Right cardiac atrium (tissue), 5 donors: Measurements from ENCODE around the gene SP6. TPM values are rescaled to one million over a fixed set of nuclear protein-coding genes. Genes with fewer than 3 reads are reported as not detected.

Source experiments
- ATAC-seq, 2 donors: fragments of 200-7000 bp; cut with Tn5 transposase; one replicate each; pipeline versions ENCODE4 v1.8.0 to v1.9.1; 2020; ENCODE audit warnings: moderate library complexity in 2 of 2, mild to moderate bottlenecking in 1 of 2
- DNase-seq, 3 donors: peaks; one replicate each; pipeline ENCODE4 v3.0.0-alpha.2; 2020
- H3K27ac ChIP-seq: one replicate; pipeline ENCODE4 v1.5.1; 2013; ENCODE audit warnings: mild to moderate bottlenecking, low read length, control low read depth, moderate library complexity
- H3K27me3 ChIP-seq: one replicate; pipeline ENCODE4 v1.6.1; 2013; ENCODE audit not compliant: control insufficient read depth, insufficient read depth
- H3K4me1 ChIP-seq: one replicate; pipeline ENCODE4 v1.6.1; 2013; ENCODE audit warnings: low read length; ENCODE audit not compliant: control insufficient read depth, insufficient read depth
- H3K4me3 ChIP-seq: one replicate; pipeline ENCODE4 v1.5.1; 2013; ENCODE audit warnings: low read length, control low read depth
- H3K9me3 ChIP-seq: one replicate; pipeline ENCODE4 v1.6.1; 2013; ENCODE audit warnings: low read length; ENCODE audit not compliant: control insufficient read depth
- WGBS: extraction: QIAGEN DNeasy Blood & Tissue Kit; methylation state at CpG from one replicate; pipeline ENCODE4 v1.1.7; 2013; 5-methylcytosine and 5-hydroxymethylcytosine counted together
- intact Hi-C, 4 donors: fragments of 100-400 bp; cut with DNase I; formaldehyde crosslinking; loops; one replicate each; pipeline versions ENCODE4 v1.11.0 to v1.14.0; 2022 to 2023
- polyA plus RNA-seq: library from polyadenylated mRNA; stranded (reverse); fragments of 200-250 nt; gene quantifications from one replicate; pipeline ENCODE4 v1.2.3, GENCODE V29; 2013
- total RNA-seq, 4 donors: library from RNA; stranded (reverse); fragmentation: NEBNext Ultra II Directional; extraction: Animal tissue kit (Norgen Biotek cat#: 25700); gene quantifications; one replicate each; pipeline ENCODE4 v1.2.1, GENCODE V29; 2021
- donor health status: healthy with polysubstance abuse.
- donor health status: DM: no; HTN: yes; CAD: no.
- donor health status: DM: no; HTN: no; CAD: no.
- donor health status: DM: no; HTN: yes; CAD: no; lungs with severe emphysema.
- donor health status: DM: yes; HTN: yes; CAD: no.

SP6 gene
- total and polyA plus RNA-seq, 5 donors: 0.29 to 3.6 (median 0.40) TPM

DNA sequence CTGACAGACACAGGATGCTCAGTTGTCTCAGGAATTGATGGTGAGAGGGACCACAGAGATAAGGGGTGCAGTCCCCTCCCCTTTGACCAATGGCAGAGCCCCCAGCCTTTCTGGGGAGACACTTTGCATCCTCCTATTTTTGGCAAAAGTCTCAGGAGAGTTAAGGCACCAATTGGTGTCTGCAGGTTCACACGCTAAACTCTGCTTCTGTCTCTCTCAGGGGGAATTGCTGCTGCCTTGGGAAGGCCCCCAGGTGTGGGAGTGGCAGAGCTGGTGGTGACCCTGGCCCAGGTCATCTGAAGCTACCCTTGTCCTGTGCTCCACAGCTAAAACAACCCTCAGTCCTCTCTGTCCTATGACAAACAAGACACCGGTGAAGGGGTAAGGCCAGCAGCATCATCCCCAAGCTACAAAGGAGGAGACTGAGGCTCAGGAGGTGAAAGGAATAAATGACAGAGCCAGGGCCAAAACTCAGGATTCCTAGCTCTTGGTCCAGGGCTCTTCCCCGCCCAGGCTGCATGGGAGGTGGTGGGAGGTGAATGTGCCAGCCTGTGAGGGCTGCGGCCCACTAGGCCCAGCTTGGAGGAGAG, 49.7 kb downstream of the SP6 start:
- 80% methylated on average over 4 of the region's 4 CpGs for WGBS
- Histone ChIP-seq H3K4me3 (no peak overlapping the region), H3K27ac (no peak overlapping the region), H3K9me3 (no peaks in the 10 kb centered on the region), H3K27me3 (no peaks in the 10 kb centered on the region), H3K4me1 (peaks cover 2% of the 10 kb centered on the region)
- intact Hi-C loops: loop anchor here in 1 of 4 donors (10.0 kb wide), 1 partner anchor 126 kb away; no protein-coding TSS in a partner anchor
- no peak for ATAC-seq
- DNase-seq: no peak

DNA sequence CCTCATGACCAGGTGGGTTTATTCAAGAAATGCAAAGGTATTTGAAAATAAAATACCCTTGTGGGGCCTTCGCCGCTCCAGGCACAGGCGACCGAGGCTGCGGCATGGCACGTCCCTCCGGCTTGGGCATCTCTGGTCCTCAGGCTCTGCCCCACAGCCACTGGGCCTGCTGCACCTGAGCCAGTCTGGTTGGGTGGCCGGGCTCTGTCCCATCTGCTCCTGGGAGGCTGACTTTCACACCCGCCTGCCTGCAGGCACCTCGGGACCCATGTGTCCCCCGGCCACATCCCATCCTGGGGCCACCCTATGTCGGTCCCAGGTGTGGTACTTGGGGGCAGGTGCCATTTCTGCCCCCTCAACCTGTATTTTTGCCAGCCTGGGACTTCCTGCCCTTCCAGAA, 50.3 kb downstream of the SP6 start:
- Histone ChIP-seq H3K4me3 (no peak overlapping the region), H3K9me3 (no peaks in the 10 kb centered on the region), H3K27ac (no peak overlapping the region), H3K27me3 (no peaks in the 10 kb centered on the region), H3K4me1 (no peaks in the 10 kb centered on the region)
- intact Hi-C loops: loop anchor here in 1 of 4 donors (10.0 kb wide), 1 partner anchor 126 kb away; no protein-coding TSS in a partner anchor
- DNase-seq (no peak), ATAC-seq (no peak)
- WGBS: 84% methylated on average over 12 of the region's 12 CpGs

DNA sequence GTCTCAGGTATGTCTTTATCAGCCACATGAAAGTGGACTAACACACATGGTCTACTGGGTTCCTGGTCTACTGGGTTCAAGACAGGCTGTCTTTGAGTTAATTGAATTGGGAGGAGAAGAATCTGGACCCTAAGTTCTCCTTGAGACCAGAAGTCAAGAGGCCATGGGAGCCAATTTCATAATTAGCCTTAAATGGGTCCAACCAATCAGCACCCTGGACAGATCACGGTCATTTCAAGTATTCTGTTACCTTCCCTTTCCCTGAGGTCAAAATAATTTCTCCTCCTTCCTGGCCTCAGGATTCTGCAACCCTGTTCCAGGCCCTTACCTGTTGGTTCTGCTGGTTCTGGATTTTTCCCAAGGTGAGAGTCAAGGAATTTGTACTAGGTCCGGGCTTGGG, 53.2 kb downstream of the SP6 start:
- Histone ChIP-seq H3K27ac (no peak overlapping the region), H3K9me3 (no peaks in the 10 kb centered on the region), H3K27me3 (no peaks in the 10 kb centered on the region), H3K4me3 (no peak overlapping the region), H3K4me1 (no peaks in the 10 kb centered on the region)
- 46% methylated on average over 2 of the region's 2 CpGs for WGBS
- intact Hi-C loops: loop anchor here in 2 of 4 donors (10.0 kb wide), 2 partner anchors 93 to 133 kb away; no protein-coding TSS in a partner anchor
- DNase-seq (no peak), ATAC-seq (no peak)

Other genes starting within 250 kb of the SP6 start
- gene KPNB1, start 201.2 kb downstream of the SP6 start, total RNA-seq: 100 to 1,000 TPM; 134 to 175 (median 167) TPM
- 50.0 TPM for gene KPNB1, start 201.2 kb downstream of the SP6 start, polyA plus RNA-seq
- gene TBKBP1, start 157.0 kb downstream of the SP6 start, total RNA-seq: 10 to 100 TPM; 17.5 to 25.2 (median 21.0) TPM
- gene TBKBP1, start 157.0 kb downstream of the SP6 start, polyA plus RNA-seq: 27.0 TPM
- gene TBX21, start 117.9 kb downstream of the SP6 start, total RNA-seq: under 1 TPM in 3 of 4 donors, not detected in 1; 0.14 to 0.60 (median 0.38) TPM
- gene TBX21, start 117.9 kb downstream of the SP6 start, polyA plus RNA-seq: 0.14 TPM
- gene OSBPL7, start 29.4 kb downstream of the SP6 start, total RNA-seq: 10 to 100 TPM in 1 of 4 donors, 1 to 10 TPM in 3; 6.4 to 11.1 (median 8.5) TPM
- gene OSBPL7, start 29.4 kb downstream of the SP6 start, polyA plus RNA-seq: 5.3 TPM
- 10 to 100 TPM; 37.7 to 52.3 (median 46.6) TPM for gene MRPL10, start 19.6 kb downstream of the SP6 start, total RNA-seq
- gene MRPL10, start 19.6 kb downstream of the SP6 start, polyA plus RNA-seq: 48.0 TPM
- gene LRRC46, start 19.5 kb downstream of the SP6 start, total RNA-seq: under 1 TPM in 3 of 4 donors, not detected in 1; 0.38 to 0.48 (median 0.43) TPM
- gene LRRC46, start 19.5 kb downstream of the SP6 start, polyA plus RNA-seq: 0.29 TPM
- gene SCRN2, start 9.9 kb downstream of the SP6 start, total RNA-seq: 10 to 100 TPM; 36.6 to 51.8 (median 40.9) TPM
- 62.3 TPM for gene SCRN2, start 9.9 kb downstream of the SP6 start, polyA plus RNA-seq
- 10 to 100 TPM; 15.8 to 20.6 (median 17.9) TPM for gene SP2, start 45.1 kb upstream of the SP6 start, total RNA-seq
- gene SP2, start 45.1 kb upstream of the SP6 start, polyA plus RNA-seq: 11.4 TPM
- 10 to 100 TPM; 23.9 to 29.9 (median 26.0) TPM for gene PNPO, start 90.4 kb upstream of the SP6 start, total RNA-seq
- 16.1 TPM for gene PNPO, start 90.4 kb upstream of the SP6 start, polyA plus RNA-seq
- gene PRR15L, start 106.7 kb upstream of the SP6 start, total RNA-seq: not detected
- gene PRR15L, start 106.7 kb upstream of the SP6 start, polyA plus RNA-seq: not detected
- 10 to 100 TPM; 56.8 to 66.8 (median 64.9) TPM for gene CDK5RAP3, start 120.0 kb upstream of the SP6 start, total RNA-seq
- 54.3 TPM for gene CDK5RAP3, start 120.0 kb upstream of the SP6 start, polyA plus RNA-seq
- 10 to 100 TPM; 51.8 to 74.8 (median 68.4) TPM for gene COPZ2, start 186.6 kb upstream of the SP6 start, total RNA-seq
- 55.4 TPM for gene COPZ2, start 186.6 kb upstream of the SP6 start, polyA plus RNA-seq
- gene NFE2L1, start 197.2 kb upstream of the SP6 start, total RNA-seq: 100 to 1,000 TPM; 603 to 811 (median 785) TPM
- gene NFE2L1, start 197.2 kb upstream of the SP6 start, polyA plus RNA-seq: 661 TPM